ENCODE results near the gene GREB1.

- no peak for TF ChIP-seq YY1 (tag by site-specific recombination; IDR thresholded peaks at IDR 0.05)
- TF ChIP-seq CTCF (tag by site-specific recombination; IDR thresholded peaks at IDR 0.05): no peak
- no peak for TF ChIP-seq ZNF530 (tag by site-specific recombination; IDR thresholded peaks at IDR 0.05; ENCODE audit: low read depth)
- no peak for TF ChIP-seq ZEB2 (tag by site-specific recombination; IDR thresholded peaks at IDR 0.05)
These were observed 39.8 kb downstream of the GREB1 start for GRCh38 chr2:11573418-11574175.
